ENCODE data around the gene ARHGAP15. TPM values are rescaled to one million over a fixed set of nuclear protein-coding genes. Genes with fewer than 3 reads are reported as not detected.

ARHGAP15 gene
- total and polyA plus RNA-seq, 4 donors = 3.8 to 17.9 (median 13.2) TPM

DNA sequence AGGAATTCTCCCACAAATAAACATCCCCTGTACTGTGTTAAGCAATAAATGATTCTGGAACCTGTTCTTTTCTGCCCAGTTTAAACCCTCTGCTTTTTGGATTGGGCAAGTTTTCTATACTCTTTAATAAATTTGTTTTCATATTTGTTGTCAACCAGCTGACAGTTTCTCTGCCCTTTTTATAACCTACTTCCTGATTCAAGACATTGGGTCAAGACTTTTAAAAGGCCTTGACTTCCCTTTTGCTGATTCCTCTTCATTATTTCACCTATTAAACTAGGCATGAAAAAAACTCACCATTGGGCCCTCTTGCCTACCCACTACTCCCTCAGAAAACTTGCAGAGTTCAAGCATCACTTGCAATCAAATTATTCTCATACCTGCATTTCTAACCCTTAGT lies 459.5 kb downstream of the ARHGAP15 start:
- Histone ChIP-seq H3K27ac (ENCODE audit: low read depth in 1 of 2, low read length in 2 of 2) (no peak overlapping the region), H3K4me3 (ENCODE audit: low read depth in 1 of 3, low read length in 3 of 3) (no peak overlapping the region), H3K9ac (ENCODE audit: low read depth in 1 of 2, low read length in 2 of 2) (no peak overlapping the region), H3K36me3 (ENCODE audit: control insufficient read depth in 4 of 4, insufficient read depth in 3 of 4, low read depth in 1 of 4, low read length in 3 of 4) (no peaks in the 10 kb centered on the region), H3K4me1 (ENCODE audit: control insufficient read depth in 4 of 4, insufficient read depth in 4 of 4, low read length in 3 of 4) (no peaks in the 10 kb centered on the region), H3K27me3 (ENCODE audit: control insufficient read depth in 4 of 4, insufficient read depth in 4 of 4, low read length in 3 of 4) (no peaks in the 10 kb centered on the region), H3K9me3 (ENCODE audit: control insufficient read depth in 4 of 4, low read length in 3 of 4) (peaks cover 0 to 9% (median 1%) of the 10 kb centered on the region in 4 donors)
- no peak for DNase-seq (ENCODE audit: low spot score)
- TF ChIP-seq FOXA1 (IDR thresholded peaks at IDR 0.05) (no peak), YY1 (IDR thresholded peaks at IDR 0.05) (no peak), RXRA (IDR thresholded peaks at IDR 0.05) (no peak), EGR1 (IDR thresholded peaks at IDR 0.05; ENCODE audit: low read depth in 2 of 2) (no peak), NR2F2 (IDR thresholded peaks at IDR 0.05) (no peak), TAF1 (conservative IDR thresholded peaks at IDR 0.05) (no peak), FOXA2 (IDR thresholded peaks at IDR 0.05) (no peak), HNF4A (conservative IDR thresholded peaks at IDR 0.05) (no peak), HNF4G (IDR thresholded peaks at IDR 0.05) (no peak), JUND (IDR thresholded peaks at IDR 0.05) (no peak), GABPA (IDR thresholded peaks at IDR 0.05 in 1 of 2, conservative IDR thresholded peaks at IDR 0.05 in 1 of 2) (no peak), RAD21 (IDR thresholded peaks at IDR 0.05) (no peak), SP1 (IDR thresholded peaks at IDR 0.05) (no peak)
- TF ChIP-seq, protein P1, sequence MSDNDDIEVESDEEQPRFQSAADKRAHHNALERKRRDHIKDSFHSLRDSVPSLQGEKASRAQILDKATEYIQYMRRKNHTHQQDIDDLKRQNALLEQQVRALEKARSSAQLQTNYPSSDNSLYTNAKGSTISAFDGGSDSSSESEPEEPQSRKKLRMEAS (IDR thresholded peaks at IDR 0.05) = no peak
- TF ChIP-seq, protein P2, sequence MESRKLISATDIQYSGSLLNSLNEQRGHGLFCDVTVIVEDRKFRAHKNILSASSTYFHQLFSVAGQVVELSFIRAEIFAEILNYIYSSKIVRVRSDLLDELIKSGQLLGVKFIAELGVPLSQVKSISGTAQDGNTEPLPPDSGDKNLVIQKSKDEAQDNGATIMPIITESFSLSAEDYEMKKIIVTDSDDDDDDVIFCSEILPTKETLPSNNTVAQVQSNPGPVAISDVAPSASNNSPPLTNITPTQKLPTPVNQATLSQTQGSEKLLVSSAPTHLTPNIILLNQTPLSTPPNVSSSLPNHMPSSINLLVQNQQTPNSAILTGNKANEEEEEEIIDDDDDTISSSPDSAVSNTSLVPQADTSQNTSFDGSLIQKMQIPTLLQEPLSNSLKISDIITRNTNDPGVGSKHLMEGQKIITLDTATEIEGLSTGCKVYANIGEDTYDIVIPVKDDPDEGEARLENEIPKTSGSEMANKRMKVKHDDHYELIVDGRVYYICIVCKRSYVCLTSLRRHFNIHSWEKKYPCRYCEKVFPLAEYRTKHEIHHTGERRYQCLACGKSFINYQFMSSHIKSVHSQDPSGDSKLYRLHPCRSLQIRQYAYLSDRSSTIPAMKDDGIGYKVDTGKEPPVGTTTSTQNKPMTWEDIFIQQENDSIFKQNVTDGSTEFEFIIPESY (IDR thresholded peaks at IDR 0.05) = no peak
- TF ChIP-seq, protein P3, sequence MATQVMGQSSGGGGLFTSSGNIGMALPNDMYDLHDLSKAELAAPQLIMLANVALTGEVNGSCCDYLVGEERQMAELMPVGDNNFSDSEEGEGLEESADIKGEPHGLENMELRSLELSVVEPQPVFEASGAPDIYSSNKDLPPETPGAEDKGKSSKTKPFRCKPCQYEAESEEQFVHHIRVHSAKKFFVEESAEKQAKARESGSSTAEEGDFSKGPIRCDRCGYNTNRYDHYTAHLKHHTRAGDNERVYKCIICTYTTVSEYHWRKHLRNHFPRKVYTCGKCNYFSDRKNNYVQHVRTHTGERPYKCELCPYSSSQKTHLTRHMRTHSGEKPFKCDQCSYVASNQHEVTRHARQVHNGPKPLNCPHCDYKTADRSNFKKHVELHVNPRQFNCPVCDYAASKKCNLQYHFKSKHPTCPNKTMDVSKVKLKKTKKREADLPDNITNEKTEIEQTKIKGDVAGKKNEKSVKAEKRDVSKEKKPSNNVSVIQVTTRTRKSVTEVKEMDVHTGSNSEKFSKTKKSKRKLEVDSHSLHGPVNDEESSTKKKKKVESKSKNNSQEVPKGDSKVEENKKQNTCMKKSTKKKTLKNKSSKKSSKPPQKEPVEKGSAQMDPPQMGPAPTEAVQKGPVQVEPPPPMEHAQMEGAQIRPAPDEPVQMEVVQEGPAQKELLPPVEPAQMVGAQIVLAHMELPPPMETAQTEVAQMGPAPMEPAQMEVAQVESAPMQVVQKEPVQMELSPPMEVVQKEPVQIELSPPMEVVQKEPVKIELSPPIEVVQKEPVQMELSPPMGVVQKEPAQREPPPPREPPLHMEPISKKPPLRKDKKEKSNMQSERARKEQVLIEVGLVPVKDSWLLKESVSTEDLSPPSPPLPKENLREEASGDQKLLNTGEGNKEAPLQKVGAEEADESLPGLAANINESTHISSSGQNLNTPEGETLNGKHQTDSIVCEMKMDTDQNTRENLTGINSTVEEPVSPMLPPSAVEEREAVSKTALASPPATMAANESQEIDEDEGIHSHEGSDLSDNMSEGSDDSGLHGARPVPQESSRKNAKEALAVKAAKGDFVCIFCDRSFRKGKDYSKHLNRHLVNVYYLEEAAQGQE (IDR thresholded peaks at IDR 0.05) = no peak
- TF ChIP-seq, protein P4, sequence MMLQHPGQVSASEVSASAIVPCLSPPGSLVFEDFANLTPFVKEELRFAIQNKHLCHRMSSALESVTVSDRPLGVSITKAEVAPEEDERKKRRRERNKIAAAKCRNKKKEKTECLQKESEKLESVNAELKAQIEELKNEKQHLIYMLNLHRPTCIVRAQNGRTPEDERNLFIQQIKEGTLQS (IDR thresholded peaks at IDR 0.05) = no peak
- TF ChIP-seq, protein P5, sequence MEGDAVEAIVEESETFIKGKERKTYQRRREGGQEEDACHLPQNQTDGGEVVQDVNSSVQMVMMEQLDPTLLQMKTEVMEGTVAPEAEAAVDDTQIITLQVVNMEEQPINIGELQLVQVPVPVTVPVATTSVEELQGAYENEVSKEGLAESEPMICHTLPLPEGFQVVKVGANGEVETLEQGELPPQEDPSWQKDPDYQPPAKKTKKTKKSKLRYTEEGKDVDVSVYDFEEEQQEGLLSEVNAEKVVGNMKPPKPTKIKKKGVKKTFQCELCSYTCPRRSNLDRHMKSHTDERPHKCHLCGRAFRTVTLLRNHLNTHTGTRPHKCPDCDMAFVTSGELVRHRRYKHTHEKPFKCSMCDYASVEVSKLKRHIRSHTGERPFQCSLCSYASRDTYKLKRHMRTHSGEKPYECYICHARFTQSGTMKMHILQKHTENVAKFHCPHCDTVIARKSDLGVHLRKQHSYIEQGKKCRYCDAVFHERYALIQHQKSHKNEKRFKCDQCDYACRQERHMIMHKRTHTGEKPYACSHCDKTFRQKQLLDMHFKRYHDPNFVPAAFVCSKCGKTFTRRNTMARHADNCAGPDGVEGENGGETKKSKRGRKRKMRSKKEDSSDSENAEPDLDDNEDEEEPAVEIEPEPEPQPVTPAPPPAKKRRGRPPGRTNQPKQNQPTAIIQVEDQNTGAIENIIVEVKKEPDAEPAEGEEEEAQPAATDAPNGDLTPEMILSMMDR (IDR thresholded peaks at IDR 0.05; ENCODE audit: low read depth, low read length, missing input control) = no peak

Data from liver (tissue), 9 donors.